ENCODE data around the gene RCN2.

RCN2 gene

DNA sequence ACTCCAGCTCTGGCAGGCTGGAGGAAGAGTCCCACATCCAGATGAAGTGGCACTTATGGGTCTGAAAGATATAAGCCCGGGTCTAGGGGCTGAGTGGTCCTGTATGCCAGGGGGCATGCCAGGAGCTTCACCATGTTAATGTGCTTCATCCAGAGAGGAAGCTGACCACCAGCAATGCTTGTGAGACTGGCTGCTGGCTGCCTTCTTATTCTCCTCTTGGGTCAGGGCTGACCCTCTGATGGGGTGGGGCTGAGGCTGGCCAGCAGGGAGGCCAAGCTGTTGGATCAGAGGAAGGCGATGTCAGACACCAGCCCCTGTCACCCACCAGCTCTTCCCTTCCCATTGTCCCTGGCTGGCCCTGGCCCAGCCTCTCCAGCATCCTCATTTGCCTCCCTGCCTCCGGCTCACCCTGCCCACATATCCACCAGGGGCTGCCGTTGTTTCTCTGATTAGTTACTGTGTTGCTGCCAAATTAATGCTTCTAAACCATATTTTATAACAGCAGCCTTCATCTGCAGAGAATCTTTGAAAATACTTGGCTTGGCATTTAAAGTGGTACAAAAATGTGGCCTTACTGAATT, 43.0 kb downstream of the RCN2 start:
- Histone ChIP-seq H3K27ac (no peak overlapping the region), H3K4me3 (no peak overlapping the region)
- TF ChIP-seq, protein P1, sequence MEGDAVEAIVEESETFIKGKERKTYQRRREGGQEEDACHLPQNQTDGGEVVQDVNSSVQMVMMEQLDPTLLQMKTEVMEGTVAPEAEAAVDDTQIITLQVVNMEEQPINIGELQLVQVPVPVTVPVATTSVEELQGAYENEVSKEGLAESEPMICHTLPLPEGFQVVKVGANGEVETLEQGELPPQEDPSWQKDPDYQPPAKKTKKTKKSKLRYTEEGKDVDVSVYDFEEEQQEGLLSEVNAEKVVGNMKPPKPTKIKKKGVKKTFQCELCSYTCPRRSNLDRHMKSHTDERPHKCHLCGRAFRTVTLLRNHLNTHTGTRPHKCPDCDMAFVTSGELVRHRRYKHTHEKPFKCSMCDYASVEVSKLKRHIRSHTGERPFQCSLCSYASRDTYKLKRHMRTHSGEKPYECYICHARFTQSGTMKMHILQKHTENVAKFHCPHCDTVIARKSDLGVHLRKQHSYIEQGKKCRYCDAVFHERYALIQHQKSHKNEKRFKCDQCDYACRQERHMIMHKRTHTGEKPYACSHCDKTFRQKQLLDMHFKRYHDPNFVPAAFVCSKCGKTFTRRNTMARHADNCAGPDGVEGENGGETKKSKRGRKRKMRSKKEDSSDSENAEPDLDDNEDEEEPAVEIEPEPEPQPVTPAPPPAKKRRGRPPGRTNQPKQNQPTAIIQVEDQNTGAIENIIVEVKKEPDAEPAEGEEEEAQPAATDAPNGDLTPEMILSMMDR (IDR thresholded peaks at IDR 0.05) = no peak

DNA sequence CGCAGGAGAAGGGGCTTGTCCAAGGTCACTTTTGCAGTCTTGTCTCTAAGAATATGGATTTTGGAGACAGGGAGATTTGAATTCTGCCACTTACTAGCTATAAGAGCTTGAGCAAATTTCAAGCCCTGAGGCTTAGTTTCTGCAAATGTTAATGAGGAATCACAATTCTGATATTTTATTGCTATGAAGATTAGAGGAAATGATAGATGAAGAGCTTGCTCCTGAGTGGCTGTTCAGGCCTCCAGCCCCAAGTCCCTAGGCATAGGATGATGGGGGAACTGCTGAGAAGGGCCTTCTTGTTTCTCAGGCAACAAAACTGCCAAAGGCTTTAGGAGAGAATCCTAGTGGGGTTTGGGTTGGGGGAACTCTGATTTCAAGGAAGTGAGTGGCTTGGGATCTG, 44.6 kb downstream of the RCN2 start:
- TF ChIP-seq, protein P1 (IDR thresholded peaks at IDR 0.05) = no peak
- no peak overlapping the region for H3K27ac ChIP-seq
- H3K4me3 ChIP-seq = no peak overlapping the region
- DNase-seq (ENCODE audit: low spot score) = no peak

More for the DNA sequence above, 43.0 kb downstream of the RCN2 start:
- DNase-seq (ENCODE audit: low spot score) = no peak

DNA sequence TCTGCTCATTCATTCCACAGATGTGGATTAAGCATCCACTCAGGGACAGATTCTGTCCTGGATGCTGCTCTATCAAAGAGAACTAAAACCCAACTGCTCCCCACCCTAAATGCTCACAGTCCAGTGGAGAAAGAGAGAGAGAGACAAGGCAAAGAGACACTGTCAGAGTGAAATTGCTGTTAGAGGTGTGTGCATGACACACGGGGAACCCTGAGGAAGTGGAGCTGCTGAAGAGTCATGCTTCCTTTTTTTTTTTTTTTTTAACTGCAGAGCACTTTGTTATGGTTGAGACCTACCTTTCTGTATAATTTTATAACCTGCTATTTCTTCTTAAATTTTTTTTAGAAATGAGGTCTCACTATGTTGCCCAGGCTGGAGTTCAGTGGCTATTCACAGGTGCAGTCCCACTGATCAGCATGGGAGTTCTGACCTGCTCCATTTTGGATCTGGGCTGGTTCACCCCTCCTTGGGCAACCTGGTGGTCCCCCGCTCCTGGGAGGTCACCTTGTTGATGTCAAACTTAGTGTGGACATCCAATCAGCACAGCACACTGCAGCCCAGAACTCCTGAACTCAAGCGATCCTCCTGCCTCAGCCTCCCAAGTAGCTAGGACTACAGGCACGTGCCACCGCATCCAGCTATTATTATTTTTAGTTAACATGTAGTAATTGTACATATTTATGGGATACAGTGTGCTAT, 45.2 kb downstream of the RCN2 start:
- Histone ChIP-seq H3K27ac (no peak overlapping the region), H3K4me3 (no peak overlapping the region)
- no peak for DNase-seq (ENCODE audit: low spot score)
- TF ChIP-seq, protein P1 (IDR thresholded peaks at IDR 0.05) = no peak

DNA sequence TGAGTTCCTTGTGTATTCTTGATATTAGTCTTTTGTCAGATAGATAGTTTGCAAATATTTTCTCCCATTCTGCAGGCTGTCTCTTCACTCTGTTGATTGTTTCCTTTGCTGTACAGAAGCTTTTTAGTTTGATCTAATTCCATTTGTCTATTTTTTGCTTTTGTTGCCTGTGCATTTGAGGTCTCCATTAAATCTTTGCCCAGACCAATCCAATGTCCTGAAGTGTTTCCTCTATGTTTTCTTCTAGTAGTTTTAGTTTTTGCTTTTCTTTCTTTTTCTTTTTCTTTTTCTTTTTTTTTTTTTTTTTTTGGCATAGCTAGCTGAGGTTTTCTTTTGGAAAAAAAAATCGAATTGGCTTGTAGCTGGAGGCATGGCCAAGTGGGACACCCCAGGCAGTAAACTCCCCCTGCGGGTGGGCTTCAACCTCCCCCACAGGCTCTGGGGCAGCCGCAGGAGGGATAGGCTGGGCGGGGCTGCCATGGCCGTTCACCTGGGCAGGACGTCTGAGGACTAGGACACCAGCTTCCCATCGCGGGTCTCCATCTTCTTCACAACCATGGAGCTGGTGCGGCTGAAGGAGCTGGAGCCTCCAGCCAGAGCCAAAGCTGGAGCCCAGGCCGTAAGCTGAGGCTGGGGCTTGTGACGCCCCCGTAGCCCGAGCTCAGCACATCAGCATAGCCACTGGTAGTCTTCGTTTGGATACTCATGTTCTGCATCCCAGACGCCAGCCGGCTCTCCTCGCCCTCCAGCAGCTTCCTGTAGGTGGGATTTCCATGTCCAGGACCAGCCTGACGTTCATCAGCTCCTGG, 47.2 kb downstream of the RCN2 start:
- TF ChIP-seq, protein P1 (IDR thresholded peaks at IDR 0.05) = no peak
- no peak overlapping the region for H3K4me3 ChIP-seq
- DNase-seq (ENCODE audit: low spot score) = no peak
- no peak overlapping the region for H3K27ac ChIP-seq

DNA sequence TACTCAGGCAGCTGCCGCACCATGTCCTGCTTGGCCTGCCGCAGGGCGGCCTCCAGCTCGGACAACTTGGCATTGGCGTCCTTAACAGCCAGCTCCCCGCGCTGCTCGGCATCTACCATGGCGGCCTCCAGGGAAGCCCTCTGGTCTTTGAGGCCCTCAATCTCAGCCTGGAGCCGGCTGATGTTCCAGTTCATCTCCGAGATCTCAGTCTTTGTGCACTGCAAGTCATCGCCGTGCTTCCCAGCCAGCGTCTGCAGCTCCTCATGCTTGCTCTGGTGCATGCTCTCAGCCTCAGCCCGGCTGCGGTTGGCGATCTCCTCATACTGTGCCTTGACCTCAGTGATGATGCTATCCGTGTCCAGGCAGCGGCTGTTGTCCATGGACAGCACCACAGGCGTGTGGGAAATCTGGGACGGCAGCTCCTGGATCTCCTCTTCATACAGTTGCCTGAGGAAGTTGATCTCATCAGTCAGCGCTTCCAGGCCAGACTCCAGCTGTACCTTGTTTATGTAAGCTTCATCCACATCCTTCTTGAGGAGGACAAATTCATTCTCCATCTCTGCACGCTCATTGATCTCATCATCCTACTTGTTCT, 47.9 kb downstream of the RCN2 start:
- TF ChIP-seq, protein P1 (IDR thresholded peaks at IDR 0.05) = no peak
- Histone ChIP-seq H3K27ac (no peak overlapping the region), H3K4me3 (no peak overlapping the region)
- no peak for DNase-seq (ENCODE audit: low spot score)

DNA sequence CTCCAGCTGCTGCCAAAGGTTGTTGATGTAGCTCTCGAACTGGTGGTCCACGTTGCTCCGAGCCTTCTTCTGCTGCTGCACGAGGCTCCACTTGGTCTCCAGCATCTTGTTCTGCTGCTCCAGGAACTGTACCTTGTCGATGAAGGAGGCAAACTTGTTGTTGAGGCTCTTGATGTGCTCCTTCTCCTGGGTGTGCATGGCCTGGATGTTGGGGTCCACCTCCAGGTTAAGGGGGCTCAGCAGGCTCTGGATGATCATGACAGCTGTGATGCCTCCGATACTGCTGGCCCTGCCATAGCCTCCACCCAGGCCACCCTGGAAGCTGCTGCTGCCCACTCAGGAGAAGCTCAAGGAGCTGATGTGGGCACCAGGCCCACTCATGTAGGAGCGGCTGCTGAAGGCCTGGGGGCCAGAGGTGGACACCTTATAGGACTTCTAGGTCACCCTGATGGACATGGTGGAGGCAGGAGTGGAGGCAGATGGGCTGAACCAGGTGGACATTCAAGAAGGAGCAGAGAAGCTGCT, 48.5 kb downstream of the RCN2 start:
- TF ChIP-seq, protein P1 (IDR thresholded peaks at IDR 0.05) = no peak
- Histone ChIP-seq H3K4me3 (no peak overlapping the region), H3K27ac (no peak overlapping the region)
- no peak for DNase-seq (ENCODE audit: low spot score)
